Activated CD8-positive, alpha-beta T cell treated with anti-CD3 and anti-CD28 coated beads for 36 hours (primary cell): ENCODE data around the gene MRM3. TPM values are rescaled to one million over a fixed set of nuclear protein-coding genes. Genes with fewer than 3 reads are reported as not detected.

Source experiments
- ATAC-seq: fragments of 200-7000 bp; cut with Tn5 transposase; one replicate; pipeline ENCODE4 v1.10.0; 2021; ENCODE audit warnings: mild to moderate bottlenecking, moderate library complexity
- CTCF ChIA-PET: fragments of 350-600 bp; sonication (Branson Sonifier 250); formaldehyde crosslinking; loops from one replicate; lab custom pipeline; 2021; ENCODE audit warnings: antibody characterized with exemption; lab: Charles Lee
- POLR2A ChIA-PET: fragments of 350-600 bp; sonication (Branson Sonifier 250); formaldehyde crosslinking; loops from one replicate; lab custom pipeline; 2021; ENCODE audit warnings: antibody characterized with exemption; lab: Charles Lee
- DNase-seq: peaks from one replicate; pipeline ENCODE4 v3.0.0-alpha.2; 2020
- H3K27ac Mint-ChIP-seq: one replicate; pipeline ENCODE4 v1.8.0; 2021; ENCODE audit warnings: mild to moderate bottlenecking, mixed read lengths
- H3K27me3 Mint-ChIP-seq: one replicate; pipeline ENCODE4 v1.8.0; 2021; ENCODE audit warnings: mixed read lengths
- H3K36me3 Mint-ChIP-seq: one replicate; pipeline ENCODE4 v1.8.0; 2021; ENCODE audit warnings: low read depth, mixed read lengths
- H3K4me1 Mint-ChIP-seq: one replicate; pipeline ENCODE4 v1.8.0; 2021; ENCODE audit warnings: low read depth, mixed read lengths
- H3K4me3 Mint-ChIP-seq: one replicate; pipeline ENCODE4 v1.8.0; 2021; ENCODE audit warnings: mild to moderate bottlenecking, moderate library complexity, mixed read lengths
- H3K9me3 Mint-ChIP-seq: one replicate; pipeline ENCODE4 v1.8.0; 2021; ENCODE audit warnings: mixed read lengths
- intact Hi-C: fragments of 100-400 bp; cut with micrococcal nuclease; formaldehyde crosslinking; loops from one replicate; pipeline ENCODE4 v1.10.0; 2022
- total RNA-seq, 2 experiments: library from RNA; stranded (reverse); gene quantifications; one replicate each; pipeline ENCODE4 v1.2.3, GENCODE V29; 2021
- TF ChIP-seq, protein P1 (sequence below): fragments of 200-600 bp; IDR thresholded peaks from one replicate; pipeline ENCODE4 v1.8.0; 2022; ENCODE audit warnings: antibody characterized with exemption, mild to moderate bottlenecking

The MRM3 gene
- total RNA-seq, 2 experiments from 2014 or later, result 35.5 to 36.2 TPM

DNA sequence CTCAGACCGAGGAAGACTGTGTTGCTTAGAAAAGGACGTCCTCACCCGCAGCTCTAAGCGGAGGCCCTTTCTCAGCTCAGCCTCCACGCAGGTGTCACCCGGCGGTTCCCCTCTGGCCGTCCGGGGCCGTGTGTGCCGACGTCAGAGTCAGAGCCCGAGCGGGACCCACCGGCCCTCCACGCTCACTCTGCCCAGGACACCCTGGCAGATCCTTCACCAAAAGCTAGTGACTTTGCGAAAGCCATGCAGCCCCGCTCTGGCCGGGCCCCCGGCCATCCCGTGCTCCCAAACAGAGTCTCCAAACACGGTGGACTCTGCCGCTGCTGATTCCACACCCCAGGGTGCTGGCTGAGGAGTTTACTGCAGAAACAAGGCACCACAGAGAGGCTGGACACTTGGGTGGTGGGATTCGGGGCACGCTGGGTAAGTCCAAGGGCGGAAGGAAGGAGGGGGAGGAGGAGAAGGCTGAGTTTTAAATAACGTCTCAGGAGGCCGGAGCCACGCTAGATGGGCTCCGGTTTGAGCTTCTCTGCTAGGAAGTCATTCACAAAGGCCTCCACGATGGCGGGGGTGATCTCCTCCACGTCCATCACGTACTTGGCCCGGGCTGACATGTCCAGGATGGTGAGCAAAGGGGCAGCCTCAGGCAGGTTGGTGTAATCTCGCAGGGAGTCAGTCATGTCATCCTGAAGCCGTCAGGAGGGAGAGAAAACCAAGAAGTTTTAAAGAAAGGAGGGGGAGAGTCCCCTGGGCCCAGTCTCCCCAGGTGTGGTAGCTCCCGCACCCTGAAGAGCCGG is 18.5 kb downstream of the MRM3 start:
- no peak for ATAC-seq
- no peaks in the 10 kb centered on the region for H3K4me1 Mint-ChIP-seq
- no peaks in the 10 kb centered on the region for H3K36me3 Mint-ChIP-seq
- CTCF ChIA-PET, result interaction anchor here (1.5 kb wide), 1 partner anchor 180 kb away, joined by 5 read pairs; no protein-coding TSS in a partner anchor
- H3K27me3 Mint-ChIP-seq, result no peaks in the 10 kb centered on the region
- TF ChIP-seq, protein P1, sequence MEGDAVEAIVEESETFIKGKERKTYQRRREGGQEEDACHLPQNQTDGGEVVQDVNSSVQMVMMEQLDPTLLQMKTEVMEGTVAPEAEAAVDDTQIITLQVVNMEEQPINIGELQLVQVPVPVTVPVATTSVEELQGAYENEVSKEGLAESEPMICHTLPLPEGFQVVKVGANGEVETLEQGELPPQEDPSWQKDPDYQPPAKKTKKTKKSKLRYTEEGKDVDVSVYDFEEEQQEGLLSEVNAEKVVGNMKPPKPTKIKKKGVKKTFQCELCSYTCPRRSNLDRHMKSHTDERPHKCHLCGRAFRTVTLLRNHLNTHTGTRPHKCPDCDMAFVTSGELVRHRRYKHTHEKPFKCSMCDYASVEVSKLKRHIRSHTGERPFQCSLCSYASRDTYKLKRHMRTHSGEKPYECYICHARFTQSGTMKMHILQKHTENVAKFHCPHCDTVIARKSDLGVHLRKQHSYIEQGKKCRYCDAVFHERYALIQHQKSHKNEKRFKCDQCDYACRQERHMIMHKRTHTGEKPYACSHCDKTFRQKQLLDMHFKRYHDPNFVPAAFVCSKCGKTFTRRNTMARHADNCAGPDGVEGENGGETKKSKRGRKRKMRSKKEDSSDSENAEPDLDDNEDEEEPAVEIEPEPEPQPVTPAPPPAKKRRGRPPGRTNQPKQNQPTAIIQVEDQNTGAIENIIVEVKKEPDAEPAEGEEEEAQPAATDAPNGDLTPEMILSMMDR, result no peak
- H3K9me3 Mint-ChIP-seq, result no peaks in the 10 kb centered on the region
- H3K4me3 Mint-ChIP-seq, result no peak overlapping the region
- DNase-seq, result no peak
- intact Hi-C loops, result no loop called here
- POLR2A ChIA-PET, result no interaction called here
- H3K27ac Mint-ChIP-seq, result no peak overlapping the region

DNA sequence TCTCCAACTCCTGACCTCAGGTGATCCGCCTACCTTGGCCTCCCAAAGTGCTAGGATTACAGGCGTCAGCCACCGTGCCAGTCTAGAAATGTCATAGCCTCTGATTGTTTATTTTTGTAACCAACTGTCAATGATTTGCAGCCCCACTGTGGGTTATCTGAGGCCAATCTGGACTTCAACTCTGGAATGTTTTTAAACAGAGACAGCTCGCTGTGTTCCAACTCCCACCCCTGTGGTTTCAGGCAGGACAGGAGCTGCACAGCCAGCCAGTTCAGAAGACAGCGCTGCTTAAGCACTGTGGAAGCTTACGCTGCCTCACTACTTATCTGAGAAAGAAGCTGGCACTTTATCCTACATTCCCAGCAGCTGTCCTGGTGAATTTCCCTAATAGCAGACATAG is 19.5 kb downstream of the MRM3 start:
- POLR2A ChIA-PET, result interaction anchor here (0.9 kb wide), 1 partner anchor 9 kb away, joined by 3 read pairs; no protein-coding TSS in a partner anchor
- H3K27me3 Mint-ChIP-seq, result no peaks in the 10 kb centered on the region
- CTCF ChIA-PET, result no interaction called here
- H3K9me3 Mint-ChIP-seq, result no peaks in the 10 kb centered on the region
- intact Hi-C loops, result no loop called here
- H3K4me3 Mint-ChIP-seq, result no peak overlapping the region
- TF ChIP-seq, protein P1, result no peak
- H3K4me1 Mint-ChIP-seq, result no peaks in the 10 kb centered on the region
- no peak overlapping the region for H3K27ac Mint-ChIP-seq
- DNase-seq (no peak), ATAC-seq (no peak)
- H3K36me3 Mint-ChIP-seq, result no peaks in the 10 kb centered on the region

DNA sequence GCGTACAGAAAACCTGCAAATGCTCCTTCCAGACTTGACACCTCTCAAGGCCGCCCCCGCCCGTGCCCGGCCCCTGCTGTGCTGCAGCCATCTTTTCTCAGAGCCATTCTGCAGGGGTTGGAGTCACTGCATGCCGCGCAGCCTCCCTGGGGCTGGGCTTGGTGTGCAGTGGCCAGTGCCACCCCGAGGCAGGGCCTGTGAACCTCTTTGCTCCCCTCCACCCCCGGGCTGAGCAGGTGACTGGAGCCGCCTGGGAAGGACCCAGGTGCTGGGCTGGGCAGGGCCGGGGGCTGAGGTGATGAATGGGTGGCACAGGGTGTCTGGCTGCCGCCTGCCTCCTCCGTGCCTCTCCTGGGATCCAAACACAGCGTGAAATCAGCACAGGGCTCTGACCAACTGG is 20.3 kb downstream of the MRM3 start:
- TF ChIP-seq, protein P1, result no peak
- intact Hi-C loops, result no loop called here
- Mint-ChIP-seq H3K4me1 (no peaks in the 10 kb centered on the region), H3K4me3 (no peak overlapping the region), H3K27ac (no peak overlapping the region), H3K27me3 (no peaks in the 10 kb centered on the region), H3K9me3 (no peaks in the 10 kb centered on the region), H3K36me3 (no peaks in the 10 kb centered on the region)
- ChIA-PET POLR2A (interaction anchor here (0.9 kb wide), 1 partner anchor 10 kb away, joined by 3 read pairs; no protein-coding TSS in a partner anchor), CTCF (no interaction called here)
- no peak for DNase-seq
- ATAC-seq, result no peak

DNA sequence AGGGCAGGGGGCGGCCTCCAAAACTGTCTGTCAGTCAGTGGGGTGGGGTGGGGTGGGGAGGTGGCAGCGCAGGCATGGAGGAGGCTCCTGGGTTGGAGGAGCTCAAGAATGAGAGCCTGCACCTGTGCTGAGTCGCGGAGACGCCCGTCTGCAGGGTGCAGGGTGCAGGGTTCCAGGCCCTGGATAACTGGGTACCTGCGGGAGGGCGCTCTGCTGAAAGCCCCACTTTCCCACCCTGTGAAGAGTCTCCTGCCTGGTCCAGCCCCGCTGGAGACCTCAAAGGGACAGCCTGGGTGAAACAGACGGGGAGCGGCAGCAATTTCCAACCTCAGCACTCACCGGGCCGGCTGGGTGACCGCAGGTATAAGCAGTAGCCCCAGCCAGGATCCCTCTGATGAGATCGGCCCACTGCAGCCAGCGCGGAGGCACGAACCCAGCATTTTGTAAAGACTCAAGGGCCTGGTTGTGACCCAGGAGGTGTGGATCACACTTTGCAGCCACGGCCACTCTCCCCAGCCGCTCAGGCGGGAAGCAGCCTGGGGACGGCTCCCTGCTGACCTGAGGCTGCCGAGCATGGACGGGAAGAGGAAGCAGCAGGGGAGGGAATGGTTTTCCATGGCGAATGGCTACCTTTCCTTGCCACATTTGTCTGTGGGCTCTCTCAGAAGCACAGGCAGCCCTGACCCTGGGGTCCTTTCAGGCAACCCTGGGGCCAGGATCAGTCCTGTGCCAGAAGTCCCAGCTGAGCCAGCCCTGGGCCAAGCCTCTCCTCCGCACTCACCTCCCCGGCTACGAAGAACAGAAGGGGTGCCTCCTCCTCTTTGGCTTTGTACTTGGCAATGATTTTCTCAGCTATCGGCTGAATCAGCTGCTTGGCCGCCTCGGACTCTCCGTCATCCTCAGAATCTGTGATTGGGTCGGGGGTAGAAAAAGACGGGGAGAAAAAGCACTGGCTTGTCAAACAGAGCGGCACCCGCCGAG is 21.0 kb downstream of the MRM3 start:
- no peaks in the 10 kb centered on the region for H3K9me3 Mint-ChIP-seq
- ATAC-seq (no peak), DNase-seq (no peak)
- TF ChIP-seq, protein P1, result no peak
- intact Hi-C loops, result no loop called here
- H3K4me3 Mint-ChIP-seq, result no peak overlapping the region
- ChIA-PET CTCF (no interaction called here), POLR2A (no interaction called here)
- H3K4me1 Mint-ChIP-seq, result no peaks in the 10 kb centered on the region
- no peak overlapping the region for H3K27ac Mint-ChIP-seq
- H3K27me3 Mint-ChIP-seq, result no peaks in the 10 kb centered on the region
- H3K36me3 Mint-ChIP-seq, result no peaks in the 10 kb centered on the region
